ENCODE data around the gene SPINK14. TPM values are rescaled to one million over a fixed set of nuclear protein-coding genes. Genes with fewer than 3 reads are reported as not detected.

Gene SPINK14
- polyA plus RNA-seq, 1 experiment = not detected

DNA sequence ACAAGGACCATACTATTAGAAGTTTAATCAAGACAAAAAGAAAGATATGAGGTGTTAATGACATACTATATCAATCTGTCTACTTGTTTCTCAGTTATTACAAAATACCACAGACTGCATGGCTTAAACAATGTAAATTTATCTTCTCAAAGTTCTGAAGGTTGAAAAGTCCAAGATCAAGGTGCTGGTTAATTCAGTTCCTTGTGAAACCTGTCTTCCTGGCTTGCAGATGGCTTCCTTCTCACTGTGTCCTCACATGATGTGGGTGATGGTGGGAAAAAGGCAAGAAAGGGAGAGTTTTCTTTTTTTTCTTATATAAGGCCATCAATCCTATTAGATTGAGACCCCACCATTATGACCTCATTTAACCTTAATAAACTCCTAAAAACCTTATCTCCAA lies 15.6 kb upstream of the SPINK14 start:
- no peak for DNase-seq (ENCODE audit: low read depth, low spot score)
- Histone ChIP-seq H3K27me3 (ENCODE audit: control insufficient read depth, insufficient read depth, low read length) (no peaks in the 10 kb centered on the region), H3K4me3 (ENCODE audit: low read depth, low read length) (no peak overlapping the region), H3K9me3 (ENCODE audit: control insufficient read depth, insufficient read depth, low read length) (no peaks in the 10 kb centered on the region), H3K27ac (ENCODE audit: low read depth, low read length) (no peak overlapping the region)
- TF ChIP-seq CTCF (IDR thresholded peaks at IDR 0.05; ENCODE audit: low read depth, low read length) = no peak
- CTCF ChIA-PET = no interaction called here
- POLR2A ChIA-PET = no interaction called here

GRCh38 chr5:148156609-148157008 lies 11.7 kb upstream of the SPINK14 start:
- H3K9me3 ChIP-seq (ENCODE audit: control insufficient read depth, insufficient read depth, low read length) = no peaks in the 10 kb centered on the region
- CTCF ChIA-PET = interaction anchor here (0.6 kb wide), 1 partner anchor 875 kb away, joined by 3 read pairs; no protein-coding TSS in a partner anchor
- H3K4me3 ChIP-seq (ENCODE audit: low read depth, low read length) = no peak overlapping the region
- no peak for TF ChIP-seq CTCF (IDR thresholded peaks at IDR 0.05; ENCODE audit: low read depth, low read length)
- no peak for DNase-seq (ENCODE audit: low read depth, low spot score)
- H3K27me3 ChIP-seq (ENCODE audit: control insufficient read depth, insufficient read depth, low read length) = no peaks in the 10 kb centered on the region
- POLR2A ChIA-PET = no interaction called here
- H3K27ac ChIP-seq (ENCODE audit: low read depth, low read length) = no peak overlapping the region

GRCh38 chr5:148162038-148162437 lies 6.3 kb upstream of the SPINK14 start:
- no peak for TF ChIP-seq CTCF (IDR thresholded peaks at IDR 0.05; ENCODE audit: low read depth, low read length)
- DNase-seq (ENCODE audit: low read depth, low spot score) = no peak
- Histone ChIP-seq H3K9me3 (ENCODE audit: control insufficient read depth, insufficient read depth, low read length) (no peaks in the 10 kb centered on the region), H3K4me3 (ENCODE audit: low read depth, low read length) (no peak overlapping the region), H3K27ac (ENCODE audit: low read depth, low read length) (no peak overlapping the region), H3K27me3 (ENCODE audit: control insufficient read depth, insufficient read depth, low read length) (no peaks in the 10 kb centered on the region)
- ChIA-PET POLR2A (no interaction called here), CTCF (no interaction called here)

DNA sequence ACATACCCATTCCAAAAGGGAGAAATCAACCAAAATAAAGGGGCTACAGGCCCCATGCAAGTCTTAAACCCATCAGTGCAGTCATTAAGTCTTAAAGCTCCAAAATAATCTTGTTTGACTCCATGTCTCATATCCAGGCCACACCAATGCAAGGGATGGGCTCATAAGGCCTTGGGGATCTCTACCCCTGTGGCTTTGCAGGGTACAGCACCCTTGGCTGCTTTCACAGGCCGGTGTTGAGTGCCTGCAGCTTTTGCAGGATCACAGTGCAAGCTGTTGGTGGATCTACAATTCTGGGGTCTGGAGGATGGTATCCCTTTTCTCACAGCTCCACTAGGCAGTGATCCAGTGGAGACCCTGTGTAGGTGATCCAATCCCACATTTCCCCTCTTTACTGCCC lies 5.0 kb upstream of the SPINK14 start:
- Histone ChIP-seq H3K4me3 (ENCODE audit: low read depth, low read length) (no peak overlapping the region), H3K27me3 (ENCODE audit: control insufficient read depth, insufficient read depth, low read length) (no peaks in the 10 kb centered on the region), H3K9me3 (ENCODE audit: control insufficient read depth, insufficient read depth, low read length) (no peaks in the 10 kb centered on the region), H3K27ac (ENCODE audit: low read depth, low read length) (no peak overlapping the region)
- no peak for DNase-seq (ENCODE audit: low read depth, low spot score)
- no peak for TF ChIP-seq CTCF (IDR thresholded peaks at IDR 0.05; ENCODE audit: low read depth, low read length)
- ChIA-PET POLR2A (no interaction called here), CTCF (interaction anchor here (1.5 kb wide), 1 partner anchor 568 kb away, joined by 4 read pairs; no protein-coding TSS in a partner anchor)

- no peak overlapping the region for H3K27ac ChIP-seq (ENCODE audit: low read depth, low read length)
- no peak for DNase-seq (ENCODE audit: low read depth, low spot score)
- H3K9me3 ChIP-seq (ENCODE audit: control insufficient read depth, insufficient read depth, low read length) = no peaks in the 10 kb centered on the region
- no peak for TF ChIP-seq CTCF (IDR thresholded peaks at IDR 0.05; ENCODE audit: low read depth, low read length)
- ChIA-PET CTCF (no interaction called here), POLR2A (no interaction called here)
- H3K27me3 ChIP-seq (ENCODE audit: control insufficient read depth, insufficient read depth, low read length) = no peaks in the 10 kb centered on the region
- no peak overlapping the region for H3K4me3 ChIP-seq (ENCODE audit: low read depth, low read length)
Measured at GRCh38 chr5:148166550-148167283, 1.6 kb upstream of the SPINK14 start.
